Stimulated activated CD4-positive, alpha-beta T cell treated with anti-CD3 and anti-CD28 coated beads, Interleukin-4, amount 100 ng/mL, for 24 hours (primary cell): ENCODE measurements around the gene RMND5A.
"Not testable (repeated sequence)": the region's sequence is repeated elsewhere in the genome, so short reads cannot be mapped to it uniquely, and the experiment has no call there.

ENCODE experiments used
- DNase-seq: peaks from one replicate; pipeline ENCODE4 v3.0.0-alpha.2; 2020

Gene RMND5A

GRCh38 chr2:86719637-86720539 is at the start of gene RMND5A:
TSS of gene RMND5A (plus strand) at chr2:86720291. CDS start at chr2:86720668, 377 bp downstream.
- DNase-seq: peak; percentile 91

GRCh38 chr2:86671337-86671981 is 48.6 kb upstream of the RMND5A start:
- no peak for DNase-seq

GRCh38 chr2:86672027-86672545 is 48.0 kb upstream of the RMND5A start:
- no peak for DNase-seq

GRCh38 chr2:86673011-86673410 is 47.1 kb upstream of the RMND5A start:
- no peak for DNase-seq

GRCh38 chr2:86673986-86674670 is 46.0 kb upstream of the RMND5A start:
- DNase-seq: no peak

GRCh38 chr2:86675104-86675503 is 45.0 kb upstream of the RMND5A start:
- no peak for DNase-seq

- no peak for DNase-seq
Measured at GRCh38 chr2:86675511-86676015, 44.5 kb upstream of the RMND5A start.

- no peak for DNase-seq
Measured at GRCh38 chr2:86677816-86678215, 42.3 kb upstream of the RMND5A start.

GRCh38 chr2:86679036-86679435 is 41.1 kb upstream of the RMND5A start:
- no peak for DNase-seq

- DNase-seq: no peak
Measured at GRCh38 chr2:86685351-86685750, 34.7 kb upstream of the RMND5A start.

GRCh38 chr2:86686460-86686859 is 33.6 kb upstream of the RMND5A start:
- DNase-seq: no peak

- no peak for DNase-seq
Measured at GRCh38 chr2:86686905-86687304, 33.2 kb upstream of the RMND5A start.

GRCh38 chr2:86695053-86695691 is 24.9 kb upstream of the RMND5A start:
- DNase-seq: no peak

- DNase-seq: no peak
Measured at GRCh38 chr2:86697551-86698104, 22.5 kb upstream of the RMND5A start.

- no peak for DNase-seq
Measured at GRCh38 chr2:86700690-86701089, 19.4 kb upstream of the RMND5A start.

GRCh38 chr2:86703704-86704361 is 16.3 kb upstream of the RMND5A start:
- DNase-seq: no peak

- no peak for DNase-seq
Measured at GRCh38 chr2:86704459-86704971, 15.6 kb upstream of the RMND5A start.

GRCh38 chr2:86706220-86706619 is 13.9 kb upstream of the RMND5A start:
- DNase-seq: no peak

GRCh38 chr2:86706935-86707334 is 13.2 kb upstream of the RMND5A start:
- no peak for DNase-seq

- not testable (repeated sequence) for DNase-seq
Measured at GRCh38 chr2:86708126-86708525, 12.0 kb upstream of the RMND5A start.

- DNase-seq: not testable (repeated sequence)
Measured at GRCh38 chr2:86714579-86715173, 5.4 kb upstream of the RMND5A start.
